HepG2 (cell line): Measurements from ENCODE around the gene CDK12. TPM values are rescaled to one million over a fixed set of nuclear protein-coding genes. Genes with fewer than 3 reads are reported as not detected.
A peak's percentile ranks its signal among the peaks of the same experiment; 100 is the strongest.

ENCODE experiments used
- AGO2 ChIP-seq: fragments of 200-400 bp; formaldehyde crosslinking; optimal IDR thresholded peaks from 2 replicates; pipeline ENCODE3; 2017; ENCODE audit warnings: mild to moderate bottlenecking, low read depth, low read length, moderate library complexity
- ARID5B ChIP-seq: IDR thresholded peaks from 2 replicates; pipeline ENCODE4 v1.4.0; 2020; ENCODE audit warnings: mild to moderate bottlenecking, missing genetic modification reagents
- DMAP1 ChIP-seq: IDR thresholded peaks from 2 replicates; pipeline ENCODE4 v1.6.1; 2016
- DR1 ChIP-seq: sonication (generic); formaldehyde crosslinking; IDR thresholded peaks from 2 replicates; pipeline ENCODE4 v1.8.0; 2021; ENCODE audit warnings: mild to moderate bottlenecking, missing genetic modification reagents, inconsistent platforms
- FOXA1 ChIP-seq, 2 experiments: fragments of 450-650 bp in 1 of 2; sonication (generic) in 1 of 2; formaldehyde crosslinking in 1 of 2; IDR thresholded peaks; 2 replicates each; pipeline versions ENCODE4 v1.4.0 to v1.6.1; 2016 to 2020; ENCODE audit warnings: missing genetic modification reagents in 1 of 2
- HOXD1 ChIP-seq: sonication (generic); formaldehyde crosslinking; IDR thresholded peaks from 2 replicates; pipeline ENCODE4 v1.5.0; 2020; ENCODE audit warnings: missing genetic modification reagents
- IRF9 ChIP-seq: sonication (generic); formaldehyde crosslinking; IDR thresholded peaks from 2 replicates; pipeline ENCODE4 v1.8.0; 2022; ENCODE audit warnings: missing genetic modification reagents, mild to moderate bottlenecking, borderline replicate concordance
- MLXIP ChIP-seq: sonication (generic); formaldehyde crosslinking; IDR thresholded peaks from 2 replicates; pipeline ENCODE4 v1.9.0; 2021; ENCODE audit warnings: missing genetic modification reagents, borderline replicate concordance
- NR1H2 ChIP-seq: sonication (generic); formaldehyde crosslinking; IDR thresholded peaks from 2 replicates; pipeline ENCODE4 v1.8.1; 2022; ENCODE audit warnings: low read depth, missing genetic modification reagents, borderline replicate concordance
- SOX6 ChIP-seq, 2 experiments: fragments of 450-650 bp in 1 of 2; sonication (generic) in 1 of 2; formaldehyde crosslinking in 1 of 2; IDR thresholded peaks; 2 replicates each; pipeline versions ENCODE4 v1.4.0 to v1.6.1; 2017 to 2020; ENCODE audit warnings: antibody characterized with exemption in 1 of 2, mild to moderate bottlenecking in 1 of 2, missing genetic modification reagents in 1 of 2
- SRY ChIP-seq: sonication (generic); formaldehyde crosslinking; IDR thresholded peaks from 2 replicates; pipeline ENCODE4 v1.8.0; 2022; ENCODE audit warnings: mild to moderate bottlenecking, missing genetic modification reagents
- SYNCRIP ChIP-seq: fragments of 200-400 bp; formaldehyde crosslinking; IDR thresholded peaks from 2 replicates; pipeline ENCODE4 v1.6.1; 2018; ENCODE audit warnings: mild to moderate bottlenecking, low read depth, low read length; ENCODE audit not compliant: insufficient read depth
- TSC22D2 ChIP-seq: sonication (generic); formaldehyde crosslinking; IDR thresholded peaks from 2 replicates; pipeline ENCODE4 v1.5.1; 2020; ENCODE audit warnings: missing genetic modification reagents, mild to moderate bottlenecking, borderline replicate concordance
- ZFP1 ChIP-seq: IDR thresholded peaks from 2 replicates; pipeline ENCODE4 v1.6.1; 2016
- ZMYM4 ChIP-seq: sonication (generic); formaldehyde crosslinking; IDR thresholded peaks from 2 replicates; pipeline ENCODE4 v1.8.1; 2023; ENCODE audit warnings: mild to moderate bottlenecking, missing genetic modification reagents
- ZNF121 ChIP-seq: sonication (generic); formaldehyde crosslinking; IDR thresholded peaks from 2 replicates; pipeline ENCODE4 v1.5.0; 2020; ENCODE audit warnings: mild to moderate bottlenecking, missing genetic modification reagents
- ZNF230 ChIP-seq: sonication (generic); formaldehyde crosslinking; IDR thresholded peaks from 2 replicates; pipeline ENCODE4 v1.4.0; 2020; ENCODE audit warnings: mild to moderate bottlenecking, missing genetic modification reagents
- ZNF839 ChIP-seq: sonication (generic); formaldehyde crosslinking; IDR thresholded peaks from 2 replicates; pipeline ENCODE4 v1.4.0; 2020; ENCODE audit warnings: missing genetic modification reagents, mild to moderate bottlenecking, borderline replicate concordance
- ZUFSP ChIP-seq: sonication (generic); formaldehyde crosslinking; IDR thresholded peaks from 2 replicates; pipeline ENCODE4 v1.9.0; 2021; ENCODE audit warnings: missing genetic modification reagents, mild to moderate bottlenecking, borderline replicate concordance
- polyA plus RNA-seq, 8 experiments: library from polyadenylated mRNA; depleted of rRNA in 3 of 8; stranded (reverse) in 7 of 8; unstranded in 1 of 8; fragments of >200 nt; fragmentation: Illumina TruSeq in 4 of 8; extraction: Trizol in 4 of 8; gene quantifications; 2 replicates each; pipeline versions ENCODE4 v1.2.1 to v1.2.3, GENCODE V29; 2011 to 2016; ENCODE audit warnings: low read depth in 4 of 8, missing spikeins in 1 of 8, mixed read lengths in 1 of 8; ENCODE audit not compliant: insufficient read depth in 1 of 8
- total RNA-seq, 5 experiments: library from RNA; depleted of rRNA; stranded (reverse); fragments of >200 nt; fragmentation: Illumina TruSeq; extraction: Trizol; gene quantifications; 2 replicates each; pipeline ENCODE4 v1.2.3, GENCODE V29; 2016; ENCODE audit warnings: low read depth in 1 of 5

The CDK12 gene
- total and polyA plus RNA-seq, 2 of the 13 experiments (the other 11 are each of a cell fraction or from before 2014, with no cell fraction given) = 24.0 to 88.6 TPM

DNA sequence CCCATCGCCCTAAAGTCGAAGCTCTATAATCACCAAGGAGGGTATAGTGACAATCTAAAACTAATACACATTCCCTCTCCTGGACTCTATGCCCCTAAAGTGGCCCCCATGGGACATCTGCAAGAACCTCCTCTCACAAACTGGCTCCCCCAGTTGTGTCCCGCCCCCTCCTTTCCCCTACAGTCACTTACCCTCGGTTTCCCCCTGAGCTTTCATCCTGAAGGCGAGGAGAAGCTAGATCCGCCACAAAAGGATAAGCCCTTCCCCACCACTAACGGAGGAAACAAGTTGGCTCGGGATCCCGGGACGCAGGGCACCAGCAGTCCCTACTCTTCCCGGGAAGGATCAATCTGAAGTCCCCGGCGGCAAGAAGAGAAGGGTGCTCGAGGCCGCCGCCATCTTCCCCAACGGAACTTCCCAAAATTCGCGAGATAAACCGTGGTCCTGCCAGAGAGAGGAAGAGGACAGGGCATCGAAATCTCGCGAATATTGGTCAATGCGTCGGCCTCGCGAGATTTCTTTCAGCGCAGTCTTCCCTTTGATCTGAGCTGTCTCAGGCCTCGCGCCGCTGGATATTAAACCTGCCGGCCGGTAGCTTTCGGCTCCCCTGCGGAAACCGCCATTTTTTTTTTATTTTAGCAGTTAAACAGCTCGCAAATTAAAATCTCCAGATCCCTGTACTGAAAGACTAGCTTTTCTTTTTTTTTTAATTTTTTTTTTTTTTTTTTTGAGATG, 10.3 kb upstream of the CDK12 start, which contains the start of gene MED1 (continued):
- TF ChIP-seq MLXIP (no peak), NR1H2 (CRISPR knock-in tag) (no peak), ZUFSP (no peak), ZNF230 (no peak), SOX6 (IDR thresholded peaks at IDR 0.05) (no peak), SOX6 (CRISPR knock-in tag; IDR thresholded peaks at IDR 0.05) (peak; percentile 69), SRY (CRISPR knock-in tag) (no peak), IRF9 (CRISPR knock-in tag) (peak; percentile 51; the same call in 1 of the 2 replicates), AGO2 (no peak), DR1 (peak; percentile 94), ZNF121 (0 out of 2 replicates have a peak, but pooled peaks have one; percentile 18), ZFP1 (no peak), FOXA1 (IDR thresholded peaks at IDR 0.05) (no peak), FOXA1 (CRISPR knock-in tag; IDR thresholded peaks at IDR 0.05) (0 out of 2 replicates have a peak, but pooled peaks have one; percentile 3), DMAP1 (CRISPR knock-in tag) (peak; percentile 84), ARID5B (CRISPR knock-in tag) (peak; percentile 51), TSC22D2 (CRISPR knock-in tag) (0 out of 2 replicates have a peak, but pooled peaks have one; percentile 68), HOXD1 (0 out of 2 replicates have a peak, but pooled peaks have one; percentile 50), ZMYM4 (peak; percentile 91), ZNF839 (CRISPR knock-in tag) (no peak), SYNCRIP (no peak)
